Hepatic stellate cell (primary cell): ENCODE data around the gene TGFBR3.

Experiments
- DNase-seq: peaks from one replicate; pipeline ENCODE4 v3.0.0; 2011; ENCODE audit warnings: low spot score

The TGFBR3 gene

GRCh38 chr1:91826248-91826647 is 59.7 kb downstream of the TGFBR3 start:
- DNase-seq, result no peak

GRCh38 chr1:91821126-91821868 is 64.7 kb downstream of the TGFBR3 start:
- DNase-seq, result no peak

- no peak for DNase-seq
Observed at GRCh38 chr1:91819038-91819788, 66.7 kb downstream of the TGFBR3 start.

GRCh38 chr1:91818713-91818975 is 67.3 kb downstream of the TGFBR3 start:
- DNase-seq, result no peak

GRCh38 chr1:91817211-91817905 is 68.6 kb downstream of the TGFBR3 start:
- no peak for DNase-seq

GRCh38 chr1:91816031-91816430 is 69.9 kb downstream of the TGFBR3 start:
- DNase-seq, result no peak

GRCh38 chr1:91814448-91814847 is 71.5 kb downstream of the TGFBR3 start:
- no peak for DNase-seq

GRCh38 chr1:91813813-91814212 is 72.1 kb downstream of the TGFBR3 start:
- DNase-seq, result no peak

- DNase-seq, result no peak
Observed at GRCh38 chr1:91811363-91812025, 74.5 kb downstream of the TGFBR3 start.

- DNase-seq, result peak; percentile 16
Observed at GRCh38 chr1:91809317-91809716, 76.6 kb downstream of the TGFBR3 start.

GRCh38 chr1:91807921-91808620 is 77.9 kb downstream of the TGFBR3 start:
- no peak for DNase-seq

GRCh38 chr1:91806769-91807700 is 78.9 kb downstream of the TGFBR3 start:
- no peak for DNase-seq

GRCh38 chr1:91806181-91806768 is 79.7 kb downstream of the TGFBR3 start:
- DNase-seq, result no peak

GRCh38 chr1:91805311-91805801 is 80.6 kb downstream of the TGFBR3 start:
- no peak for DNase-seq

- DNase-seq, result no peak
Observed at GRCh38 chr1:91804546-91805023, 81.4 kb downstream of the TGFBR3 start.

GRCh38 chr1:91803847-91804545 is 82.0 kb downstream of the TGFBR3 start:
- no peak for DNase-seq

- DNase-seq, result no peak
Observed at GRCh38 chr1:91803123-91803522, 82.8 kb downstream of the TGFBR3 start.

GRCh38 chr1:91801496-91802115 is 84.3 kb downstream of the TGFBR3 start:
- DNase-seq, result no peak

GRCh38 chr1:91799863-91800262 is 86.1 kb downstream of the TGFBR3 start:
- DNase-seq, result no peak
